ENCODE measurements around the gene BZW2.

The BZW2 gene

GRCh38 chr7:16754856-16755317 lies 108.9 kb downstream of the BZW2 start:
- DNase-seq = no peak

GRCh38 chr7:16755397-16755796 lies 109.4 kb downstream of the BZW2 start:
- no peak for DNase-seq
